Upper lobe of left lung (tissue), 4 donors: ENCODE data around the gene NAPB.

ENCODE experiments used
- CTCF ChIP-seq, 6 experiments: fragments of 450-650 bp in 4 of 6; fragments of 200-600 bp in 2 of 6; sonication (generic) in 2 of 6; IDR thresholded peaks; one replicate each; pipeline ENCODE4 v1.5.1; 2016 to 2019; ENCODE audit warnings: antibody characterized with exemption in 6 of 6
- EP300 ChIP-seq, 4 donors: sonication (generic); formaldehyde crosslinking; IDR thresholded peaks; one replicate each; pipeline ENCODE4 v1.5.1; 2017; ENCODE audit warnings: antibody characterized with exemption in 4 of 4, control low read depth in 2 of 4
- POLR2A ChIP-seq, 4 donors: fragments of 450-650 bp; IDR thresholded peaks; one replicate each; pipeline ENCODE4 v1.5.1; 2016 to 2017; ENCODE audit warnings: antibody characterized with exemption in 4 of 4, mild to moderate bottlenecking in 2 of 4
- POLR2AphosphoS5 ChIP-seq, 2 donors: sonication (generic); formaldehyde crosslinking; IDR thresholded peaks; one replicate each; pipeline ENCODE4 v1.5.1; 2017; ENCODE audit warnings: antibody characterized with exemption in 2 of 2

GRCh38 chr20:23365390-23366165 lies 55.7 kb downstream of the NAPB start:
- TF ChIP-seq CTCF (IDR thresholded peaks at IDR 0.05): no peak
- no peak for TF ChIP-seq POLR2A (IDR thresholded peaks at IDR 0.05)
- no peak for TF ChIP-seq POLR2AphosphoS5 (IDR thresholded peaks at IDR 0.05)
- TF ChIP-seq EP300 (IDR thresholded peaks at IDR 0.05): no peak
